ENCODE results near the gene SIN3B. TPM values are rescaled to one million over a fixed set of nuclear protein-coding genes. Genes with fewer than 3 reads are reported as not detected.

SIN3B gene
- total and polyA plus RNA-seq, 9 of the 15 experiments (the other 6 are each of a cell fraction or from before 2014, with no cell fraction given) = 0.51 to 34.2 (median 14.3) TPM

DNA sequence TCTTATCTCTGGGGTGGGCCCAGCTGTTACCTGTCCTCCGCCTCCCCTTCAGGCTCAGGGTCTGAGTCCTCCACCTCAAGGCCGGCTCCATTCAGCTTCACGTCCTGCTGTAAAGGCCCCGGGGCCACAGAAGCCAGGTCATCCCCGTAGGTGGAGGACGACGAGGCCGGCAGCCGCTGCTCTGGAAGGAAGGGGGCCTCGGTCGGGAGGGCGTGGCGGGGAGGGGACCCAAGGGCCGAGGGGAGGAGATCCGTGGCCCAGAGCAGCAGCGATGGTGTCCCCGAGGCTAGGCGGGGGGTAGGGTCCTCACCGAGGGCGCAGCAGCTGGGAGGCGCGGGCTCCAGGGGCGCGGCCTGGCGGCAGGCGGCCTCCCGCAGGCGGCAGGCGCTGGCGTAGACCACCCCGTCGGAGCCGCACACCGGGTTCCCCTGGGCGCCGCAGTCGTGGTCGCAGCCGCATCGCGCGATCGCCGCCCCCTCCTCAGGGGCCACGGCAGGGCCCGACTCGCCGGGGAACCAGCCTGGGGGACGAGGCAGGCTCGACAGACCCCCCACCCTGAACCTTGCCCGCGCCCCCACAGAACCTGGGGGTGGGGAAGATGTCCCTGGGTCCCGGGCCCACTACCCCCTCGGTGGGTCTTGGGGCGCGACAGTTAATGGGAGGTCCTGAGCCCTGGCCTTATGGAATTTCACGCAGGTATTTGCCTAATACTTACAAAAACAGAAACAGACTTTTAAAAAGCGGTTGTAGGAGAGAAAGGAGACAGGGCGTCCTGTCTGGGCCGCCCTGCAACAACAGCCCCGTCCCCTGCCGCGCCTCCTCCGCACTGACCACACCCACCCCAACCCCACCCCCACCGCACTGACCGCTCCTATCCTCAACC is 67.2 kb downstream of the SIN3B start (continued):
- TF ChIP-seq, protein P1, sequence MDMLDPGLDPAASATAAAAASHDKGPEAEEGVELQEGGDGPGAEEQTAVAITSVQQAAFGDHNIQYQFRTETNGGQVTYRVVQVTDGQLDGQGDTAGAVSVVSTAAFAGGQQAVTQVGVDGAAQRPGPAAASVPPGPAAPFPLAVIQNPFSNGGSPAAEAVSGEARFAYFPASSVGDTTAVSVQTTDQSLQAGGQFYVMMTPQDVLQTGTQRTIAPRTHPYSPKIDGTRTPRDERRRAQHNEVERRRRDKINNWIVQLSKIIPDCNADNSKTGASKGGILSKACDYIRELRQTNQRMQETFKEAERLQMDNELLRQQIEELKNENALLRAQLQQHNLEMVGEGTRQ (CRISPR knock-in tag; IDR thresholded peaks at IDR 0.05) = peak; percentile 24; the same call in 1 of the 2 replicates
- TF ChIP-seq MTA2 (IDR thresholded peaks at IDR 0.05; ENCODE audit: low read depth) (no peak), ZBTB9 (CRISPR knock-in tag; IDR thresholded peaks at IDR 0.05) (peak; percentile 80; the same call in 1 of the 2 replicates), PTBP1 (IDR thresholded peaks at IDR 0.05; ENCODE audit: low read depth, low read length) (0 out of 2 replicates have a peak, but pooled peaks have one; percentile 57), ILF3 (IDR thresholded peaks at IDR 0.05; ENCODE audit: borderline replicate concordance) (peak; percentile 69; the same call in 1 of the 2 replicates), HNRNPLL (IDR thresholded peaks at IDR 0.05; ENCODE audit: low read depth, low read length, poor library complexity, severe bottlenecking) (no peak), POLR2B (IDR thresholded peaks at IDR 0.05; ENCODE audit: low read depth, partially characterized antibody) (peak; percentile 51), ERF (CRISPR knock-in tag; IDR thresholded peaks at IDR 0.05) (peak; percentile 74; the same call in 1 of the 2 replicates), MYNN (IDR thresholded peaks at IDR 0.05) (peak; percentile 16; the same call in 1 of the 2 replicates), MYNN (CRISPR knock-in tag; IDR thresholded peaks at IDR 0.05) (no peak), FIP1L1 (IDR thresholded peaks at IDR 0.05; ENCODE audit: low read depth, low read length, poor library complexity, severe bottlenecking) (peak; percentile 68), PYGO2 (tag; IDR thresholded peaks at IDR 0.05) (no peak), PURB (CRISPR knock-in tag; IDR thresholded peaks at IDR 0.05; ENCODE audit: low read depth) (no peak), HNRNPK (IDR thresholded peaks at IDR 0.05; ENCODE audit: low read depth, low read length, poor library complexity, severe bottlenecking) (no peak), POLR2AphosphoS5 (IDR thresholded peaks at IDR 0.05; ENCODE audit: control insufficient read depth, insufficient read depth, low read depth, low read length) (peak; percentile 39), ZNF311 (CRISPR knock-in tag; IDR thresholded peaks at IDR 0.05) (no peak), GTF2A2 (tag; IDR thresholded peaks at IDR 0.05) (no peak)
- TF ChIP-seq, protein P2, sequence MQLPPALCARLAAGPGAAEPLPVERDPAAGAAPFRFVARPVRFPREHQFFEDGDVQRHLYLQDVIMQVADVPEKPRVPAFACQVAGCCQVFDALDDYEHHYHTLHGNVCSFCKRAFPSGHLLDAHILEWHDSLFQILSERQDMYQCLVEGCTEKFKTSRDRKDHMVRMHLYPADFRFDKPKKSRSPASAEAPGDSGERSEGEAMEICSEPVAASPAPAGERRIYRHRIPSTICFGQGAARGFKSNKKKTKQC (CRISPR knock-in tag; IDR thresholded peaks at IDR 0.05) = no peak
- TF ChIP-seq, protein P3, sequence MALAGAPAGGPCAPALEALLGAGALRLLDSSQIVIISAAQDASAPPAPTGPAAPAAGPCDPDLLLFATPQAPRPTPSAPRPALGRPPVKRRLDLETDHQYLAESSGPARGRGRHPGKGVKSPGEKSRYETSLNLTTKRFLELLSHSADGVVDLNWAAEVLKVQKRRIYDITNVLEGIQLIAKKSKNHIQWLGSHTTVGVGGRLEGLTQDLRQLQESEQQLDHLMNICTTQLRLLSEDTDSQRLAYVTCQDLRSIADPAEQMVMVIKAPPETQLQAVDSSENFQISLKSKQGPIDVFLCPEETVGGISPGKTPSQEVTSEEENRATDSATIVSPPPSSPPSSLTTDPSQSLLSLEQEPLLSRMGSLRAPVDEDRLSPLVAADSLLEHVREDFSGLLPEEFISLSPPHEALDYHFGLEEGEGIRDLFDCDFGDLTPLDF (CRISPR knock-in tag; IDR thresholded peaks at IDR 0.05) = no peak
- TF ChIP-seq, protein P4, sequence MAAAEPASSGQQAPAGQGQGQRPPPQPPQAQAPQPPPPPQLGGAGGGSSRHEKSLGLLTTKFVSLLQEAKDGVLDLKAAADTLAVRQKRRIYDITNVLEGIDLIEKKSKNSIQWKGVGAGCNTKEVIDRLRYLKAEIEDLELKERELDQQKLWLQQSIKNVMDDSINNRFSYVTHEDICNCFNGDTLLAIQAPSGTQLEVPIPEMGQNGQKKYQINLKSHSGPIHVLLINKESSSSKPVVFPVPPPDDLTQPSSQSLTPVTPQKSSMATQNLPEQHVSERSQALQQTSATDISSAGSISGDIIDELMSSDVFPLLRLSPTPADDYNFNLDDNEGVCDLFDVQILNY (CRISPR knock-in tag; IDR thresholded peaks at IDR 0.05) = no peak
- TF ChIP-seq, protein P5, sequence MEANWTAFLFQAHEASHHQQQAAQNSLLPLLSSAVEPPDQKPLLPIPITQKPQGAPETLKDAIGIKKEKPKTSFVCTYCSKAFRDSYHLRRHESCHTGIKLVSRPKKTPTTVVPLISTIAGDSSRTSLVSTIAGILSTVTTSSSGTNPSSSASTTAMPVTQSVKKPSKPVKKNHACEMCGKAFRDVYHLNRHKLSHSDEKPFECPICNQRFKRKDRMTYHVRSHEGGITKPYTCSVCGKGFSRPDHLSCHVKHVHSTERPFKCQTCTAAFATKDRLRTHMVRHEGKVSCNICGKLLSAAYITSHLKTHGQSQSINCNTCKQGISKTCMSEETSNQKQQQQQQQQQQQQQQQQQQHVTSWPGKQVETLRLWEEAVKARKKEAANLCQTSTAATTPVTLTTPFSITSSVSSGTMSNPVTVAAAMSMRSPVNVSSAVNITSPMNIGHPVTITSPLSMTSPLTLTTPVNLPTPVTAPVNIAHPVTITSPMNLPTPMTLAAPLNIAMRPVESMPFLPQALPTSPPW (CRISPR knock-in tag; IDR thresholded peaks at IDR 0.05) = peak; percentile 49
